ENCODE results near the gene CNTNAP2.
A peak's percentile ranks its signal among the peaks of the same experiment; 100 is the strongest.

The CNTNAP2 gene

GRCh38 chr7:147605323-147605722 lies 1488.7 kb downstream of the CNTNAP2 start:
- no peak for DNase-seq

GRCh38 chr7:147607157-147607800 lies 1490.7 kb downstream of the CNTNAP2 start:
- DNase-seq: no peak

GRCh38 chr7:147611431-147611830 lies 1494.8 kb downstream of the CNTNAP2 start:
- DNase-seq: no peak

GRCh38 chr7:147635288-147635687 lies 1518.7 kb downstream of the CNTNAP2 start:
- DNase-seq: no peak

DNA sequence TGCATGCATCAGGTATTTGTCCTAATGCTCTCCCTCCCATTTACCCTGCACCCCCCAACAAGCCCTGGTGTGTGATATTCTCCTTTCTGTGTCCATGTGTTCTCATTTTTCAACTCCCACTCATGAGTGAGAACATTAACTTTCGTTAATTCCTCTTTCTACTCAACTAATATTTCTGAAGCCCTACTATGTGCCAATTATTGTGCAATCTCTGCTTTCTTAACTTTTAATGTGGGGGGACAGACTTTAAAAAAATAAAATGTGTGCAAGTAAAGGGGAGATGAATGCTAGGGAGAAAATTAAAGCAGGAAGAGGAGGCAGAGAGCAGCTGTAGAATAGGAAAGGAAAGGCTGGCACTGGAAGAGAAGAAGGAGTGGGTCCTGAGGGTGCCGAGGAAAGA lies 1520.0 kb downstream of the CNTNAP2 start:
- DNase-seq: no peak

GRCh38 chr7:147638566-147638965 lies 1522.0 kb downstream of the CNTNAP2 start:
- DNase-seq: no peak

- no peak for DNase-seq
Observed at GRCh38 chr7:147639037-147639436, 1522.4 kb downstream of the CNTNAP2 start.

DNA sequence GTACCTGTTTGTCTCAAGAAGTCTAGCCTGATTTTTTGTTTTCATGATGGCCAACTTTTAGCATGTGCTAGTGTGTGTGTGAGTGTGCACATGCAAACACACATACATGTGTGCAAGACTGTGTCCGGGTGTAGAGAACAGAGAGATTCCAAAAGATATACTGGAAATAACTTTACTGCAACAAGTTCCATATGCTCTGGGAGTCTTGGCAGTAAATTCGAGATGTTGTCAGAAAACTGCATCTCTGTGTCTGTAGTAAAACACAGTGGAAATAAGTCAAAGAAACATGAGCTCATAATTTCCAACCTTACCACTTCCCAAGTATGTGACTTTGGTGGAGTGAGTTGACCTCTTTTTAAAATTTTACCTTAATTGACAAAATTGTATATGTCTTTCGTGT lies 1523.2 kb downstream of the CNTNAP2 start:
- no peak for DNase-seq

DNA sequence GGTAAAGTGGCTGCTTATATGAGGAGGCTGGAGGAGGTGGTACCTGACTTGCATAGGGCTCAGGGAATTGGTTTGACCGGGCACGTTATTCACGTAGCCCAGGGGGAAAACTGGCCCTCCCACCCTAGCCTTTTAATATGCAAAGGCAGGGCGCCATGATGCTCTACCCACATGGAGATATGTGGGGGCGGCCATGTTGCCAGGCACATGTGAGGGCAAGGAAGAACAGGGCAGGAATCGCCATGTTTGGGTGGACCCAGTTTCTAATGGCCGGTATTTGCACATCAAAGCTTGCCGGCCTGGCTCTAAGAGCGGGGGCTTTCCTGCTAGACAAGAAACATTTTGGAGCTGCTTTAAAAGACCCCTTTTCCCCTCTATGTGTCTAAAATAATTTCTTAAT lies 1524.2 kb downstream of the CNTNAP2 start:
- DNase-seq: no peak

GRCh38 chr7:147646568-147646967 lies 1530.0 kb downstream of the CNTNAP2 start:
- DNase-seq: no peak

GRCh38 chr7:147650991-147651390 lies 1534.4 kb downstream of the CNTNAP2 start:
- DNase-seq: no peak

DNA sequence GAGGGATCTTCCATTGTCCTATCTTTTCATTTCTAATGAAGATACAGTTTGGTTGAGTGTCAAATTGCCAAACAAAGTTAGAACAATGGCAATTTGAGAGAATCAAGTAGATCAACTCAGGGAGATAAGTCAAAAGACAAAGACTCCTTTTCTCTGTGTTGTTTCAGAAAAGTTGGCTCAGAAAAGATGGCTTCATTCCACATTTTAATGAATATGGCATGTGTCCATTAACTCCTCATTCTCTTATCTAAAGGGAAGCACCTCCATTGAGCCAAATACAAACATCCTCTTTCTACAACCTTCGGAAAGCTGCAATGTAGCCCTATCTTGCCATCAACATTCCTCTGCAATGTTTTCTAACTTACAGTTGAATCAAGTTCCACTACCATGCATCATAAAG lies 1535.0 kb downstream of the CNTNAP2 start:
- no peak for DNase-seq

DNA sequence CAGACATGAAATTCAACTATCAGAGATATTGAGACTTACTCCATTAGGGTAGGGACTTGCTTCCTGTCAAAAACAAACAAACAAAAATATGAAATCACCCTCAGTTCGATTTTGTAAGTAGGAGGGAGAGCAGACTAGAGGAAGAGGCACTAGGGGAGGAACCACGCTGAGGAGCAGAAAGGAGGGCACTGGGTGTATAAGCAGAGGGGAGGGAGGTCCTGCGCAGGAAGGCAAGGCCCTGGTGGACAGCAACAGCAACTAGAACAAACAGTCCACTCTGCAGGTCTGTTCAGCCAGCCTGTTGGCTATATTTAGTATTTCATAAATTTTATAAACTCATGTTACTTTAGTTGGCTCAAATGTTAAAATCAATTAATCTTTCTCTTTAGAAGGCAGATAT lies 1536.9 kb downstream of the CNTNAP2 start:
- no peak for DNase-seq

DNA sequence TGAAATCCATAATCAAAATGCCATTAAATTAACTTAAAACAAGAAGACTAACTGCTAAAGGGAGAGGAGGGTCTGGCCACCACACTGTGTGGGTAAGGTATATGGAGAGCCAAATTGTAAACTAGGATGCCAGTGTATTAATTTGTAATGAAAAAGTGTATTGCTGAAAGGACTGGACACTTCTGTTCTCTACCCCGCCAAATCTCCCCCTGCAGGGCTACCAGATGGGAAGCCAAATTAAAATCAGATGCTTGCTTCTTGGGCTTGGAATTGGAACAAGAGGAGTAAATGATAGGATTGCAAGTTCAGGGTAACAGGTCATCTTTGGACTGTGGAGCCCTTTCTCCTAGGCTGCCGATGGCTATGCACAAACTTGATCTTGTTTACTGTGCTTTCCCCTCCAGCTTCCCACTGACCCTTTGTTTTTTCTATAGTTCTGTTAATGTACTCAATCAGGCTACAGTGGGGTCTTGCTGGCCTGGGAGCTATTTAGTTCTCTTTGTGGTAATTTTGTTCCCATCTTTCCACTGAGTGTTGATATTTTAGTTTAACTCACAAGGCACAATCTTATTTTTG lies 1541.9 kb downstream of the CNTNAP2 start:
- DNase-seq: no peak

GRCh38 chr7:147659036-147659995 lies 1542.7 kb downstream of the CNTNAP2 start:
- DNase-seq: no peak

DNA sequence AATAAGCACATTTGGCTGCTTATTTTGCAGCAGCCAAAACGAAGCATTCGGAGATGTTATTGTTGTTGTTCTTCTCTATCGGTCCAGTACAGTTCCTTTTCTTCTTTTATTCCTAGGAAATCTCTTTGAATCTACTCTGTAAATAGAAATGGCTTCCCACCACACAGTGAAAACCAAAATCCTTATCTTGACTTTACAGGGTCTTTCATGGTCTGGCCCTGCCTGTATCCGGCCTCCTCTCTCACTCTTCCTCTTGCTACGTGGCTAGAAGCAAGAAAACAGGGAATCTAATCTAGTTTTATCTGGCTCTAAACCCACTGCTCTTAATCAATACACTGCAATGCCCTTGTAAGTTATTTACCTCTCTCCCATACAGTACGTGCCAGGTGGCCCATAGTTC lies 1547.9 kb downstream of the CNTNAP2 start:
- DNase-seq: peak; percentile 15

DNA sequence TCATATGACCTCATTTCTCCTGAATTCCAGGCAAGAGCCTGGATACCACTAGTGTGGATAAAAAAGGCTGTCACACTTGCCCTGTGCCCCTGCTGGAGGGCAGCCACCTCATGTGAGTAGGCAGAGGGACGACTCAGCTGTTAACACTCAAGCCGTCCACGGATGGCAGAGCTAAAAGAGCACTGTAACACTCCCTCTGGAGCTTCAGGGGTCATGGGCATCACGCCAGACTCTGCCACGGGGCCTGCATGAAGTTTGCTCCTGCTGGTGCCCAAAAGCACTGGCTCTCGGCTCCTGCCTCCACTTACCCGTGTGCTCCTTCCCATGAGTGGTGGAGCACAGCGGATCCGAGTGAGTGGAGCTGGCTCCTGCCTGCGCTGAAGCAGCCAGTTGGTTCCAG lies 1554.2 kb downstream of the CNTNAP2 start:
- no peak for DNase-seq

DNA sequence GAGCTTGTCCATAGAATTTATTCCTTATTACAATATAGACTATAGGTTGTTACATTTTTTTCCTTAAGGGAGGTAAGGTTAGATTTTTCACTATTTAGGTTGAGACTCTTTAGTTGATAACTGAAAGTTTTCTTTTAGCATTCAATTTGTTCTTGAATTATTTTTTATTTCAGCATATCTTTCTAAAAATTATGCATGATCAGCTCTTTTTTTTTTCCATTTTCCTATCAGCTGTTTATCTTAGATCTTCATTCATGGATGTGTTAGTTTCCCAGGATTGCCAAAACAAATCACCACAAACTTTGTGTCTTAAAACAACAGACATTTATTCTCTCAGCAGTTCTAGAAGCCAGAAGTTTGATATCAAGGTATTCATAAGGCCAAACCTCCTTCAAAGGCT lies 1558.1 kb downstream of the CNTNAP2 start:
- DNase-seq: no peak

DNA sequence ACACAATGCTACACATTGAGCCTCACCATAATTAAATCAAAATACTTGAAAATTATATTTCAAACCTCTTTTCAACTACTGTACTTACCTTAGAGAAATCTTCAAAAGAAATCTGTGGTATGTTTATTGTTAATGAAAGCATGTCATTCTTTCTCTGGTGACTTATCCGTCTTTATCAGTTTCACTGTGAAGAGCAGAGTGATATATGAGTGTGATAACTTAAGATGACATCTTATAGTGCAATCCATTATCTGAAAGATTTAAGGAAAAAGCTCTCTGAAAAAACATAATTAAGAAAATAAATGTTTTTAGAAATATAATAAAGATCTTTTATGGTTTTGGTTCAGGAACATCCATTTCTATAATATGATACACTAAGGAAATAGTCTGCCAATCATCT lies 1562.3 kb downstream of the CNTNAP2 start:
- no peak for DNase-seq

GRCh38 chr7:147681530-147681929 lies 1564.9 kb downstream of the CNTNAP2 start:
- no peak for DNase-seq

DNA sequence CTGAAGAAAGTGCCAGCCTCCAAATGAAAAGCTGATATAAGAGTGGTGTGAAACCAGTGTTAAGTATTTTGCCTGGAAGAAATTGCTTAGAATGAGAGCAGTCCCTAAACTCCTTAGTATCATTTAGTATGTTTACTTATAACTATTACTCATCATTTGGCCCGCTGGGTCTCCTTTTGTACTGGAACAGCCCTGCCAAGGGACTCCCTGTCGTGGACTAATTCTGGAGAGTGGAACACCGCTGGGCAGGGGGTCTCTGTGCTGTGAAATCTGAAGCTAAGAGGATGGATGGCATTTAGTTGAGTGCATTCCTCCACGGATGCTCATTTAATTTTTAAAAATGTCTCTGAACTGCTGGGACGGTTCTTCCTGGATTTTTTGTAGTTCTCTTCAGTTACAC lies 1584.1 kb downstream of the CNTNAP2 start:
- no peak for DNase-seq

DNA sequence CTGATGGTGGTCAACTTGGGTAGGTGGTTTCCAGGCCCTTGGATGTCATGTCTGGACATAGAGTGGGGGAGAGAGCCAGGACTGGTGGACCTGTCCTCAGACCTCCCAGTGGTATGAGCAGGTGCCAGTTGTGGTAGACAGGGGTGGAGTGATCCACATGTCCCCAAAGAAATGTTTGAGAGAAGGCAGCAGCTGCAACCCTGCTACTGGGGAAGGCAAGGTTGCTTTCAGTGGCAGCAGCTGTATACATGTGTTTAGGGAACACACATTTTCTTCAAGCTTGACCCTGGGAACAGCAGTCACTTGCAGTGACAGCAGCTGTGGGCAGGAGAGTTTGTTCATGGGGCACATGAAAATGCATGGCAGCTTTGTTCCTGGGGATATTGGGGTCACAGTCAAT lies 1591.3 kb downstream of the CNTNAP2 start:
- no peak for DNase-seq

- DNase-seq: no peak
Observed at GRCh38 chr7:147708871-147709270, 1592.3 kb downstream of the CNTNAP2 start.

DNA sequence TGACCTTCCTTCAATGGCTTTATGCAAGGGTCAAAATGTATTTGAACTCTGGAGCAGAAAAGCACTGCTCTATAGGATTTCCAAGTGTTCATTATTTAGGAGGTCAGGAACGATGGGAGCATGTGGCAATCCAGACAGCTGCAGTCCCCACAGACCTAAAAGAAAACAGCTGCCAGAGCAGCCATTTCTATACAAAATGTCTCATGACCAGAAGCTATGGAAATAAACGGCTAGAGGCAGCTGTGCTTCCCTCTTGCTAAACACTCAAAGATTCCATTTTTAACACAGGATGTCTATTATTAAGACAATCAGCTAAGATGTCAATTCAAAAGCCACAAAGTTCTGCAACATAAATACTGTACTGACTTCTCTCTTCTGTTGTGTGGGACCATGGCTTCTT lies 1594.8 kb downstream of the CNTNAP2 start:
- no peak for DNase-seq

All from hematopoietic multipotent progenitor cell treated with erythropoietin and hydrocortisone succinate and interleukin-3 and kit ligand, for 8 days (in vitro differentiated cells).